ENCODE data around the gene CDH13. TPM values are rescaled to one million over a fixed set of nuclear protein-coding genes. Genes with fewer than 3 reads are reported as not detected.

Gene CDH13
- total RNA-seq, 1 experiment from 2014 or later = 49.3 TPM

DNA sequence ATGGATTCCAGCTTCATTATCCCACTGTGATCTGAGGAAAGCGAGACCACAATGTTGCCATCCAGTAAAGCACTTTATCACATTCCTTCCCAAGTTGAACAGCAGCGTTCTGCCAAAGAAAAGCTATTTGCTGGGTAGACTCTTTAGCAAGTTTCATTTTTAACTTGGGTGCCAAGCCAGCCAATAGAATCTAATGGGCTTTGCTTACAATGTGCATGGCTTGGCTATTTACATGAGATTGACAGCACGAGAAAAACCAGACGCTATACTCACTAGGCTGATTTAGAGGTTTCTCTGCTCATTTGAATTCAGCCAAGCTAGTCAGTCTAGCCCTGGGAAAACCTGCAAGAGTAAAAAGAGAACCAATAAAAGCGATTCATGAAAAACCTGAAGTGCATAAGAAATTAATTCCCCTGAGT lies 108.9 kb downstream of the CDH13 start:
- no TSS peak for BruUV-seq (replicated peaks)
- TF ChIP-seq, protein P1, sequence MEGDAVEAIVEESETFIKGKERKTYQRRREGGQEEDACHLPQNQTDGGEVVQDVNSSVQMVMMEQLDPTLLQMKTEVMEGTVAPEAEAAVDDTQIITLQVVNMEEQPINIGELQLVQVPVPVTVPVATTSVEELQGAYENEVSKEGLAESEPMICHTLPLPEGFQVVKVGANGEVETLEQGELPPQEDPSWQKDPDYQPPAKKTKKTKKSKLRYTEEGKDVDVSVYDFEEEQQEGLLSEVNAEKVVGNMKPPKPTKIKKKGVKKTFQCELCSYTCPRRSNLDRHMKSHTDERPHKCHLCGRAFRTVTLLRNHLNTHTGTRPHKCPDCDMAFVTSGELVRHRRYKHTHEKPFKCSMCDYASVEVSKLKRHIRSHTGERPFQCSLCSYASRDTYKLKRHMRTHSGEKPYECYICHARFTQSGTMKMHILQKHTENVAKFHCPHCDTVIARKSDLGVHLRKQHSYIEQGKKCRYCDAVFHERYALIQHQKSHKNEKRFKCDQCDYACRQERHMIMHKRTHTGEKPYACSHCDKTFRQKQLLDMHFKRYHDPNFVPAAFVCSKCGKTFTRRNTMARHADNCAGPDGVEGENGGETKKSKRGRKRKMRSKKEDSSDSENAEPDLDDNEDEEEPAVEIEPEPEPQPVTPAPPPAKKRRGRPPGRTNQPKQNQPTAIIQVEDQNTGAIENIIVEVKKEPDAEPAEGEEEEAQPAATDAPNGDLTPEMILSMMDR (IDR thresholded peaks at IDR 0.05; ENCODE audit: unreplicated experiment) = no peak
- Mint-ChIP-seq H3K4me1 (ENCODE audit: insufficient read depth, unreplicated experiment) (no peaks in the 10 kb centered on the region), H3K27ac (ENCODE audit: low read depth, unreplicated experiment) (no peak overlapping the region), H3K27me3 (ENCODE audit: insufficient read depth, unreplicated experiment) (no peaks in the 10 kb centered on the region), H3K4me3 (ENCODE audit: unreplicated experiment) (no peak overlapping the region), H3K9me3 (ENCODE audit: unreplicated experiment) (no peaks in the 10 kb centered on the region), H3K36me3 (ENCODE audit: insufficient read depth, unreplicated experiment) (no peaks in the 10 kb centered on the region)
- DNase-seq (ENCODE audit: unreplicated experiment) = no peak
- ChIA-PET POLR2A (no interaction called here), CTCF (interaction anchor here (1.0 kb wide), 1 partner anchor 11 kb away, joined by 3 read pairs; no protein-coding TSS in a partner anchor)
- intact Hi-C loops (cut with micrococcal nuclease) = no loop called here

DNA sequence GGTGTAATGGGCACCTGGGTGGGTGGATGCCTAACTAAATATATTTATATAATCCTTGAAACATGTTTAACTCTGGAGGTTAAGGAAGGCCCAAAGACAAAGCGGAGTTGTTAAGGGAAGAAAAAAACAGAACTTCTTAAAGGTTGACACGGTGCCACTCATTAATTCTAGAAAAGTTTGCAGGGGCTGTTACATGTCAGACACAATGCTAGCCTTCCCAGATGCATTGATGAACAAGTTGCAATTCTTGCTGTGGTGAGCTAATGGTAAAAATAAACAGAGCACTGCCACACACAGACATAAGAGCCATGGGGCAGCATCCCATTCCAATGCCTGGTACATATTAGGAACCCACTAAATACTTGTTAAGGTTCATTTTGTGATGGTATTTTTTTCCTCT lies 109.5 kb downstream of the CDH13 start:
- H3K4me1 Mint-ChIP-seq (ENCODE audit: insufficient read depth, unreplicated experiment) = peaks cover 5% of the 10 kb centered on the region
- DNase-seq (ENCODE audit: unreplicated experiment) = no peak
- H3K9me3 Mint-ChIP-seq (ENCODE audit: unreplicated experiment) = no peaks in the 10 kb centered on the region
- no peak overlapping the region for H3K27ac Mint-ChIP-seq (ENCODE audit: low read depth, unreplicated experiment)
- no TSS peak for BruUV-seq (replicated peaks)
- no peak overlapping the region for H3K4me3 Mint-ChIP-seq (ENCODE audit: unreplicated experiment)
- POLR2A ChIA-PET = no interaction called here
- intact Hi-C loops (cut with micrococcal nuclease) = no loop called here
- no peaks in the 10 kb centered on the region for H3K36me3 Mint-ChIP-seq (ENCODE audit: insufficient read depth, unreplicated experiment)
- CTCF ChIA-PET = interaction anchor here (1.0 kb wide), 1 partner anchor 10 kb away, joined by 3 read pairs; no protein-coding TSS in a partner anchor
- no peaks in the 10 kb centered on the region for H3K27me3 Mint-ChIP-seq (ENCODE audit: insufficient read depth, unreplicated experiment)
- TF ChIP-seq, protein P1 (IDR thresholded peaks at IDR 0.05; ENCODE audit: unreplicated experiment) = no peak

DNA sequence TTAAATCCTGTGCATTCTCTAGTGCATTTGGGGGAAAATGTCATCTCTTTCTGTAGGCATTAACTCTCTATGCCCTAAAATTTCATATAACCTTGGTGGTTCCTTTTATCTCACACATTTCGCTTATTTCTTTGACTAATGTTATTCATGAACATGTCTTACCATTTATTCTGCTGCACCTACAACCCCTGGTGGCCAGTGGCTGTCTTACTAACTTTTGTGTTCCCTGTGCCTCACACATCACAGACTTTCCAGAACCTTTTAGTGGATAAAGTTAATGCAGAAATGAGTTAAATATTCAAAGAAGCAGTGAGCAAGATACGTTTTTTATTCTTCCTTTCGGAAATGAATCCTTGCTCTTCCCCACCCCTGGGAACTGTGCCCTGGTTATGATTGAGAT lies 111.9 kb downstream of the CDH13 start:
- intact Hi-C loops (cut with micrococcal nuclease) = no loop called here
- Mint-ChIP-seq H3K4me1 (ENCODE audit: insufficient read depth, unreplicated experiment) (peaks cover 7% of the 10 kb centered on the region), H3K27me3 (ENCODE audit: insufficient read depth, unreplicated experiment) (no peaks in the 10 kb centered on the region), H3K4me3 (ENCODE audit: unreplicated experiment) (no peak overlapping the region), H3K27ac (ENCODE audit: low read depth, unreplicated experiment) (no peak overlapping the region), H3K9me3 (ENCODE audit: unreplicated experiment) (no peaks in the 10 kb centered on the region), H3K36me3 (ENCODE audit: insufficient read depth, unreplicated experiment) (no peaks in the 10 kb centered on the region)
- CTCF ChIA-PET = no interaction called here
- BruUV-seq (replicated peaks) = no TSS peak
- DNase-seq (ENCODE audit: unreplicated experiment) = no peak
- TF ChIP-seq, protein P1 (IDR thresholded peaks at IDR 0.05; ENCODE audit: unreplicated experiment) = no peak
- POLR2A ChIA-PET = no interaction called here

DNA sequence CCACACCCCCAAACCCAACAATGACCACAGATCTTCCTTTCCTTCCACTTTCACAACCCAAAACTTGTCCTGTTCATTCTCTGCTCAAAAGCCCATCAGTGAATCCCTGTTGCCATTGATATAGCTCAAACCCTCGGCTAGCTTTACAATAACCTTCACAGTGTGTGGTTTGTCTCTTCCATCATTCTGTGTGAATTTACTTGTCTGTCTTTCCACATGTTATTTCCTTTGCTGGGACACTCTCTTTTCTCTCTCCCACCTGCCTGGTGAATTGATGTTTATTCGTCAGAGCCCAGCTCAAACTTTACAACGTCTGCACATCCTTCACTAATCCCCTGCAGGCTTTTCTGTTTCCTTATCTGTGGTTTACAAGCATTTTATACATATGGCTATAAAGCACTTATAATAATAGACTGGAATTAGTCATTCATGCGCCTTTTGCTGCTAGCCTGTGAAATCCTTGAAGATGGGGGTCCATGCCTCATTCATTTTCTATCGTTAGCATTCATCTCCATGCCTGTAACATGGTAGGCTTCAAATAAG lies 114.4 kb downstream of the CDH13 start:
- ChIA-PET POLR2A (no interaction called here), CTCF (interaction anchor here (1.0 kb wide), 1 partner anchor 137 kb away, joined by 3 read pairs; no protein-coding TSS in a partner anchor)
- no TSS peak for BruUV-seq (replicated peaks)
- peaks cover 7% of the 10 kb centered on the region for H3K4me1 Mint-ChIP-seq (ENCODE audit: insufficient read depth, unreplicated experiment)
- TF ChIP-seq, protein P1 (IDR thresholded peaks at IDR 0.05; ENCODE audit: unreplicated experiment) = no peak
- no peaks in the 10 kb centered on the region for H3K36me3 Mint-ChIP-seq (ENCODE audit: insufficient read depth, unreplicated experiment)
- intact Hi-C loops (cut with micrococcal nuclease) = no loop called here
- H3K27ac Mint-ChIP-seq (ENCODE audit: low read depth, unreplicated experiment) = no peak overlapping the region
- no peak overlapping the region for H3K4me3 Mint-ChIP-seq (ENCODE audit: unreplicated experiment)
- H3K27me3 Mint-ChIP-seq (ENCODE audit: insufficient read depth, unreplicated experiment) = no peaks in the 10 kb centered on the region
- H3K9me3 Mint-ChIP-seq (ENCODE audit: unreplicated experiment) = no peaks in the 10 kb centered on the region
- no peak for DNase-seq (ENCODE audit: unreplicated experiment)

Measured in MCF 10A (cell line).